ENCODE results near the gene UBE3A.

The UBE3A gene

DNA sequence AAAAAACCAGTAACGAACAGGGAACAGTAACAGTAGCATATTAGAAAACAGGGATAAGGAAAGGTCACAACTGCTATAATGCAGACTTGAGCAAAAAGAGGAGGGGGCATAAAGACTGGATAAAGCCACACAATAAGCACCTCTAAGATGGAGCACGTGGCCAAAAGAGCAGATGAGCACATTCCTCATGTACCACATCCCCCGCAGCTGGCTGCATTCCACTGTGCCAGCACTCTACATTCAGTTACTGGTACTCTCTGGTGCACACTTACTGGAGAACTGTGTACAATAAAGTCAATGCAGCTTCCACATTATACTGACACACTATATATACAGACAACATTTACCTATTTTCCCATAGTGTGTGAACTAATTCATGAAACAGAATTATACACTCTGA lies 64.7 kb downstream of the UBE3A start:
- no peak overlapping the region for H3K27ac Mint-ChIP-seq
- H3K36me3 Mint-ChIP-seq (ENCODE audit: low read depth): peaks cover 57% of the 10 kb centered on the region
- H3K27me3 Mint-ChIP-seq: no peaks in the 10 kb centered on the region
- H3K9me3 Mint-ChIP-seq: no peaks in the 10 kb centered on the region
- intact Hi-C loops (cut with micrococcal nuclease): loop anchor here (10.0 kb wide), 1 partner anchor 49 kb away; no protein-coding TSS in a partner anchor
- peaks cover 14% of the 10 kb centered on the region for H3K4me1 Mint-ChIP-seq (ENCODE audit: low read depth)
- H3K4me3 Mint-ChIP-seq: no peak overlapping the region

DNA sequence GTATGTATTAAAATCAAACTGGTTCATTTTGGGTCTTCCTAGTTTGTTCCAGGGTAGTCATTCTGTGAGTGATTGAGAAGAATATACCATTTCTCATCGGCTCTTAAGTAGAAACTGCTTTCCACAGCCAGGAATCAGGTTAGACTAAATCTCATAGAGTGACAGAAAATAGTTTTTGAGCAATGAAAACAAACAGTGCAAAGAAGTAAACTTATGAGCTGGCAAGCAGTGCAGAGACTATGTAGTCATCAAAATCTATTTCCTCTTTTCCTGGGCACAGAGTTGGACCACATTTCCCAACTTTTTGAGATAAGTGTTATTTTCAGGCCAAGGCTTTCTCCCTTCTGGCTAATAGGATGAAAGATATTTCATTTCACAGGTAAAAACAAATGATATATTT lies 66.5 kb downstream of the UBE3A start:
- Mint-ChIP-seq H3K27ac (peak overlapping the region; percentile 74), H3K4me1 (ENCODE audit: low read depth) (peaks cover 19% of the 10 kb centered on the region)

DNA sequence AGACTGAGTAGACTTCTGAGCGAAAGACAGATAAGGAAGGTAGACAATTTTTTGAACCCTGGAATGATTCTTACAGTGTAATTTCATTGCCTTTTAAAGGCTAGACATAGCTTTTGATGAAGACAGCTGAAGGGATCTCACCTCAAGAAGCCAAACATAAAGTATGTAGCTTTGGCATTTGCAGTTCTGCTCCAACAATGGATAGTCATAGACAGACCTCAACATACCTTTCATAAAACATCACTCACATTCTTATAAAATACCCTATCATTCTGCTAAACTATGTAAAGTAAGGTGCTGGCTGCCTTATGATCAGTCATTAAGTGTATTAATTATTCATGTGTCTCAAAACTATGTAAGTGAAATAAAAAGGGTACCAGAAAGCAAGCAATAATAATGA lies 70.0 kb downstream of the UBE3A start:
- Mint-ChIP-seq H3K27ac (no peak overlapping the region), H3K36me3 (ENCODE audit: low read depth) (peaks cover 64% of the 10 kb centered on the region), H3K4me1 (ENCODE audit: low read depth) (peaks cover 25% of the 10 kb centered on the region), H3K4me3 (no peak overlapping the region), H3K9me3 (no peaks in the 10 kb centered on the region), H3K27me3 (no peaks in the 10 kb centered on the region)
- intact Hi-C loops (cut with micrococcal nuclease): no loop called here

More for the DNA sequence above, 66.5 kb downstream of the UBE3A start:
- Mint-ChIP-seq H3K4me3 (no peak overlapping the region), H3K27me3 (no peaks in the 10 kb centered on the region), H3K9me3 (no peaks in the 10 kb centered on the region), H3K36me3 (ENCODE audit: low read depth) (peaks cover 61% of the 10 kb centered on the region)
- intact Hi-C loops (cut with micrococcal nuclease): loop anchor here (10.0 kb wide), 1 partner anchor 47 kb away; no protein-coding TSS in a partner anchor

GRCh38 chr15:25366058-25366457 lies 72.8 kb downstream of the UBE3A start:
- Mint-ChIP-seq H3K36me3 (ENCODE audit: low read depth) (peaks cover 50% of the 10 kb centered on the region), H3K27me3 (no peaks in the 10 kb centered on the region), H3K27ac (no peak overlapping the region), H3K4me1 (ENCODE audit: low read depth) (peaks cover 12% of the 10 kb centered on the region), H3K9me3 (no peaks in the 10 kb centered on the region), H3K4me3 (no peak overlapping the region)
- intact Hi-C loops (cut with micrococcal nuclease): no loop called here

- Mint-ChIP-seq H3K36me3 (ENCODE audit: low read depth) (peaks cover 56% of the 10 kb centered on the region), H3K4me3 (no peak overlapping the region), H3K9me3 (no peaks in the 10 kb centered on the region), H3K27me3 (no peaks in the 10 kb centered on the region), H3K4me1 (ENCODE audit: low read depth) (peaks cover 6% of the 10 kb centered on the region), H3K27ac (no peak overlapping the region)
- intact Hi-C loops (cut with micrococcal nuclease): no loop called here
These were observed 76.3 kb downstream of the UBE3A start for GRCh38 chr15:25362545-25362944.

- Mint-ChIP-seq H3K27me3 (no peaks in the 10 kb centered on the region), H3K4me1 (ENCODE audit: low read depth) (no peaks in the 10 kb centered on the region), H3K9me3 (peaks cover 10% of the 10 kb centered on the region), H3K4me3 (no peak overlapping the region), H3K36me3 (ENCODE audit: low read depth) (peaks cover 85% of the 10 kb centered on the region), H3K27ac (no peak overlapping the region)
- intact Hi-C loops (cut with micrococcal nuclease): no loop called here
These were observed 91.1 kb downstream of the UBE3A start for GRCh38 chr15:25347707-25348106.

DNA sequence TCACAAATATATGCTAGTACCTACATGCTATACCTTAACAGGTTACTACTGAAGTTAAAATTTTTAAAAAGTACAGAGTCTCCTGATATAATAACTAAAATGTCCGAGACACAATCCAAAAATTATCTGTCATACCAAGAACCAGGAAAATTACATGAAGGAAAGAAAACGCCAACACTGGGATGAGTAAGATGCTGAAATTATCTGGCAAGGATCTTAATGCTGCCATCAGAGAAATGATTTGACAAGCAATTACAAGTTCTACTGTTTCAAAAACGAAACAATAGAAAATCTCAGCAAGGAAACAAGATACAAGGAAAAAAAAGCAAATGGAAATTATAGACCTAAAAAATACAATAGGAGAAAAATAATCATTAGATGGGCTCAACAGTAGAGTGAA lies 92.5 kb downstream of the UBE3A start:
- Mint-ChIP-seq H3K27ac (no peak overlapping the region), H3K4me3 (no peak overlapping the region), H3K36me3 (ENCODE audit: low read depth) (peaks cover 89% of the 10 kb centered on the region), H3K9me3 (peaks cover 10% of the 10 kb centered on the region), H3K4me1 (ENCODE audit: low read depth) (no peaks in the 10 kb centered on the region), H3K27me3 (no peaks in the 10 kb centered on the region)
- intact Hi-C loops (cut with micrococcal nuclease): no loop called here

DNA sequence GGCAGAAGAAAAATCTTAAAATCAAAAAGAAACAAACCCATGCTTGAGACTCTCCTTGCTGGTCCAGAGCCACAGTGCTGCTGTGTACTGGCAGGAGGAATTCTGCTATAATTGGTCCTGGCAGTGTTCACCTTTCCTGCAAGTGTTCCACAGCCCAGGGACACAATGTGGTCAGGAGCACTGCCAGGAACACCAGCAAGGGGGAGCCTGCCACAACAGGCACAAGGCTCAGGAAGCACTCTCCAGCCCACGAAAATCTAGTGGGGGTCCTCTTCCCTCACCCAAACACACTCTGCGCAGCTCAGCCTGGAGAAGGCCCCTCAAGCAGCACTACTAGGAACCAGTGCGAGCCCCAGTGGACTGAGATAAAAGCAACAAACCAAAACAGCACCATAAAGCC lies 92.9 kb downstream of the UBE3A start:
- Mint-ChIP-seq H3K9me3 (peaks cover 10% of the 10 kb centered on the region), H3K4me3 (no peak overlapping the region), H3K4me1 (ENCODE audit: low read depth) (no peaks in the 10 kb centered on the region), H3K27me3 (no peaks in the 10 kb centered on the region), H3K36me3 (ENCODE audit: low read depth) (peaks cover 88% of the 10 kb centered on the region), H3K27ac (no peak overlapping the region)
- intact Hi-C loops (cut with micrococcal nuclease): no loop called here

GRCh38 chr15:25342629-25343028 lies 96.2 kb downstream of the UBE3A start:
- H3K36me3 Mint-ChIP-seq (ENCODE audit: low read depth): peaks cover 87% of the 10 kb centered on the region
- H3K4me1 Mint-ChIP-seq (ENCODE audit: low read depth): no peaks in the 10 kb centered on the region
- no peaks in the 10 kb centered on the region for H3K9me3 Mint-ChIP-seq
- H3K27ac Mint-ChIP-seq: no peak overlapping the region
- no peaks in the 10 kb centered on the region for H3K27me3 Mint-ChIP-seq
- intact Hi-C loops (cut with micrococcal nuclease): loop anchor here (5.0 kb wide), 1 partner anchor 35 kb away; no protein-coding TSS in a partner anchor
- H3K4me3 Mint-ChIP-seq: no peak overlapping the region

GRCh38 chr15:25339431-25339830 lies 99.4 kb downstream of the UBE3A start:
- Mint-ChIP-seq H3K4me1 (ENCODE audit: low read depth) (no peaks in the 10 kb centered on the region), H3K9me3 (peaks cover 20% of the 10 kb centered on the region), H3K4me3 (no peak overlapping the region), H3K27ac (no peak overlapping the region), H3K27me3 (no peaks in the 10 kb centered on the region), H3K36me3 (ENCODE audit: low read depth) (peaks cover 87% of the 10 kb centered on the region)
- intact Hi-C loops (cut with micrococcal nuclease): no loop called here

DNA sequence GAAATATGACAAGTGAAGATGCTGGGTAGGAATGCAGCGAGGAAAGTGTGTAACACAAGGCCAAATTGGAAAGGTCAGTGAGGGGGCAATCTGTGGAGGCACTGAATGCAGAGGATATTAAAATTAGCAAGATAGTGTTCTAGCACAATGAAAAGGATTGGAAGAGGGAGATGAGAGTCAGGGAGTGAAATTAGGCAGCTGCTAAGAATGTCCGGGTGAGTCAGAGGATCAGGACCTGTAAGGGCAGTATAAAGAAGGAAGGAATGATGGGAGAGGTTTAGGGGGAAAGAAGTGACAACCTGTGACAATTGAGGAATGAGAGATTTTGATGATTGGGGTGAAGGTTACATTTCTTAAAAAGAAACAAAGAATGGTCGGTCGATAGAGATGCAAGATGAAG lies 103.5 kb downstream of the UBE3A start:
- Mint-ChIP-seq H3K27ac (no peak overlapping the region), H3K36me3 (ENCODE audit: low read depth) (peaks cover 92% of the 10 kb centered on the region), H3K9me3 (peaks cover 23% of the 10 kb centered on the region), H3K27me3 (no peaks in the 10 kb centered on the region), H3K4me1 (ENCODE audit: low read depth) (no peaks in the 10 kb centered on the region), H3K4me3 (no peak overlapping the region)
- intact Hi-C loops (cut with micrococcal nuclease): no loop called here

DNA sequence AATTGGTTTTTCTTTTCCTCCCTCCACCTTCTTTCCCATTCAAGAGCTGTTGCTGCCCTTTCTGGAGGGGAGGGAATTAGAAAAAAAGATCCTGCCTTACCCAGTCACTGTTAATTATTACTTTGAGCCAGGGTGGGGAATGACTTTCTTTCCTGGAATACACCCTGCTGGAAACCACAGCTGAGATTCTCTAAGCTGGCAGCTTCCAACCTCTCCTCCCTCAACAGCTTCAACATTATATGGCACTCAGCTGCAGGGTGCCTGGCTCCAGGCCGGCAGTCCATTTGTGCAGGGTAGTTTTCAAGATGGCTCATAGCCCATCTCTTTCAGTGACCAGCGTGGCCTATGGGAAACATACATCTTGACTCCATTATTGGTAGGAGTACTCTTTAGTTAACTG lies 105.8 kb downstream of the UBE3A start:
- H3K4me1 Mint-ChIP-seq (ENCODE audit: low read depth): no peaks in the 10 kb centered on the region
- intact Hi-C loops (cut with micrococcal nuclease): no loop called here
- H3K27me3 Mint-ChIP-seq: no peaks in the 10 kb centered on the region
- peaks cover 72% of the 10 kb centered on the region for H3K36me3 Mint-ChIP-seq (ENCODE audit: low read depth)
- H3K27ac Mint-ChIP-seq: no peak overlapping the region
- H3K4me3 Mint-ChIP-seq: no peak overlapping the region
- H3K9me3 Mint-ChIP-seq: peaks cover 23% of the 10 kb centered on the region

DNA sequence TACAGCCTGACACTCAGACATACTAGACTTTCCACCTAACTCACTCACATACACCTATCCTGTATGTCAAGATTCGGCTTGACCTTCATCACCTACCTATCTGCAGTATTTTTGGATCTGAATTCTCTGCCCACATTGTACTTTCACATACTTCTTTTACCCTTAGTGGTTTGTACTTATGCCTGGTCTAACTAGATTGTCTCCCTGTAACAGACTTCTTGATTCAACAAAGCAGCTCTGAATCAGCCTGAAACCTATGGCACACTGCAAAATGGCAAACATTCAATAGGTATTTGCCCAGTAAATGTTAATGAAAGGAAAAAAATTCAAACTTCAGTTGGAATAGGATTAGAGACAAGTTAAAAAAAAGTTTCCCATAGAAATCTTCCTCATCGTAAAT lies 106.5 kb downstream of the UBE3A start:
- intact Hi-C loops (cut with micrococcal nuclease): no loop called here
- Mint-ChIP-seq H3K9me3 (peaks cover 23% of the 10 kb centered on the region), H3K4me3 (no peak overlapping the region), H3K27me3 (no peaks in the 10 kb centered on the region), H3K36me3 (ENCODE audit: low read depth) (peaks cover 64% of the 10 kb centered on the region), H3K27ac (no peak overlapping the region), H3K4me1 (ENCODE audit: low read depth) (no peaks in the 10 kb centered on the region)

- intact Hi-C loops (cut with micrococcal nuclease): no loop called here
- Mint-ChIP-seq H3K36me3 (ENCODE audit: low read depth) (peaks cover 64% of the 10 kb centered on the region), H3K27ac (no peak overlapping the region), H3K4me3 (no peak overlapping the region), H3K27me3 (no peaks in the 10 kb centered on the region), H3K9me3 (peaks cover 23% of the 10 kb centered on the region), H3K4me1 (ENCODE audit: low read depth) (no peaks in the 10 kb centered on the region)
These were observed 107.0 kb downstream of the UBE3A start for GRCh38 chr15:25331860-25332259.

- Mint-ChIP-seq H3K36me3 (ENCODE audit: low read depth) (peaks cover 63% of the 10 kb centered on the region), H3K27me3 (no peaks in the 10 kb centered on the region), H3K9me3 (peaks cover 23% of the 10 kb centered on the region), H3K4me1 (ENCODE audit: low read depth) (no peaks in the 10 kb centered on the region), H3K4me3 (no peak overlapping the region), H3K27ac (no peak overlapping the region)
- intact Hi-C loops (cut with micrococcal nuclease): no loop called here
These were observed 107.4 kb downstream of the UBE3A start for GRCh38 chr15:25331404-25331803.
